Gastroesophageal sphincter (tissue), 4 donors: ENCODE data around the gene RNF10. TPM values are rescaled to one million over a fixed set of nuclear protein-coding genes. Genes with fewer than 3 reads are reported as not detected.

ENCODE experiments used
- ATAC-seq: fragments of 150-250 bp; one replicate; pipeline ENCODE4 v1.9.1; 2016; ENCODE audit warnings: mild to moderate bottlenecking, moderate library complexity
- H3K27ac ChIP-seq, 4 donors: fragments of 200-600 bp; sonication (generic) in 3 of 4; 1 replicate in 3 of 4; 2 replicates in 1 of 4; pipeline ENCODE4 v1.5.1; 2016 to 2019
- H3K27me3 ChIP-seq: fragments of 200-600 bp; sonication (generic); one replicate; pipeline ENCODE4 v1.5.1; 2019
- H3K36me3 ChIP-seq, 2 donors: fragments of 200-600 bp; sonication (generic); one replicate each; pipeline ENCODE4 v1.5.1; 2019; ENCODE audit warnings: control low read depth in 1 of 2
- H3K4me1 ChIP-seq, 3 donors: fragments of 200-600 bp; sonication (generic); 1 replicate in 2 of 3; 2 replicates in 1 of 3; pipeline ENCODE4 v1.5.1; 2016 to 2019; ENCODE audit warnings: control low read depth in 2 of 3
- H3K4me3 ChIP-seq, 2 donors: fragments of 200-600 bp; sonication (generic); one replicate each; pipeline ENCODE4 v1.5.1; 2019; ENCODE audit warnings: mild to moderate bottlenecking in 1 of 2, moderate library complexity in 1 of 2
- H3K9me3 ChIP-seq, 3 donors: fragments of 200-600 bp; sonication (generic); one replicate each; pipeline ENCODE4 v1.5.1; 2017 to 2019; ENCODE audit warnings: control low read depth in 2 of 3
- EP300 ChIP-seq: sonication (generic); formaldehyde crosslinking; IDR thresholded peaks from one replicate; pipeline ENCODE4 v1.6.1; 2017; ENCODE audit warnings: antibody characterized with exemption, mild to moderate bottlenecking
- POLR2A ChIP-seq, 2 donors: fragments of 450-650 bp; IDR thresholded peaks; one replicate each; pipeline ENCODE4 v1.6.1; 2017; ENCODE audit warnings: antibody characterized with exemption in 2 of 2, mild to moderate bottlenecking in 2 of 2, moderate library complexity in 1 of 2
- POLR2AphosphoS5 ChIP-seq: sonication (generic); formaldehyde crosslinking; IDR thresholded peaks from one replicate; pipeline ENCODE4 v1.6.1; 2017; ENCODE audit warnings: antibody characterized with exemption
- WGBS, 2 donors: methylation state at CpG; one replicate each; pipeline ENCODE4 v1.1.5; 2018; ENCODE audit warnings: low coverage in 1 of 2; 5-methylcytosine and 5-hydroxymethylcytosine counted together
- total RNA-seq, 4 donors: library from RNA; depleted of rRNA; stranded (reverse); fragments of >200 nt; gene quantifications; one replicate each; pipeline ENCODE4 v1.1.0, GENCODE V29; 2016
- TF ChIP-seq, protein P1 (sequence below), 4 experiments: fragments of 200-600 bp in 2 of 4; fragments of 450-650 bp in 2 of 4; sonication (generic) in 1 of 4; IDR thresholded peaks; one replicate each; pipeline ENCODE4 v1.5.1; 2017 to 2019; ENCODE audit warnings: antibody characterized with exemption in 4 of 4, mild to moderate bottlenecking in 2 of 4, moderate library complexity in 2 of 4

The RNF10 gene
- total RNA-seq, 4 donors from 2014 or later = 134 to 273 (median 161) TPM

DNA sequence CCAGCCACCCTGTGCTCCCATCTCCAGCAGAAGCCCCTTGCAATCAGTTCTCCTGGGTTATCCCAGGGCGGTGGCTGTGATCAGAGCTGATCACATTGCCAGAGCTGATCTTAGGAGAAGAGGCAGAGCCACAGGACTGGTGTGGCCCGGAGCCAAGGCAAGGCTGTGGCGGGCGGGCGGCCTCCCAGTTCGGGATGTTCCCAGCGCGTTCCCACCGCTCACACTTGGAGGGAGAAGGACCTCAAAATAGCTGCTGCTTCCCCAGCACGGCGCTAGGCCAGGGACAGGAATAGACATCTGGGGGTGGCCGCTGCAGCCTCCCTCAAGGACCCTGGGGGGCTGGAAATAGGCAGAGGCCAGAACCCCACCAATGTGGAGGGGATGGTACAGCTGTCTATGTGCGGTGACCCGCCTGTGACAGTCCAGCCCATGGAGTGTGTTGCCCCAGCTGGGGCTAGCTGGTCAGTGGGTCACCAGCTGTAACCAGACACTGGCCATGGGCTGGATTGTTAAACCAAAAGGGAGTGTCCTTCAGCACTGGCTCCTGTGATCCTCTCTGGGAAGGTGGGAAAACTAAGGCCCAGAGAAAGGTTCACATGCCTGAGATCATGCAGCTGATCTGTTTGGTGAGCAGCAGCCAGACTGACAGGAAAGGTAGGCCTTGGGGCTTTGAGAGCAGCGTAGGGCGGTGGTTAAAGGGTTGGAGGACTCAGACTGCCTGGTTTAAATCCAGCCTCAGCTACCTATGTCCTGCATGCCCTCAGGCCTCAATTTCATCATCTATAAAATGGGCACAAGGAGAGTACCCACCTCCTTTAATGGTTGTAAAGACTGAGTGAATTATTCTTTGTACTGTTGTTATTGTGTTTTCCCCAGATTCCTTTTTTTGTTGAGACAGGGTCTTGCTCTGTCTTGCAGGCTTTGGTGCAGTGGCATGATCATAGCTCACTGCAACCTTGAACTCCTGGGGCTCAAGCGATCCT, 55.1 kb downstream of the RNF10 start:
- peaks cover 0 to 11% (median 0%) of the 10 kb centered on the region in 3 donors for H3K4me1 ChIP-seq
- ATAC-seq = no peak
- H3K27ac ChIP-seq = peak overlapping the region in 1 of 4 donors; percentile 53
- H3K36me3 ChIP-seq = no peaks in the 10 kb centered on the region
- H3K27me3 ChIP-seq = no peaks in the 10 kb centered on the region
- TF ChIP-seq POLR2A (IDR thresholded peaks at IDR 0.05) = no peak
- no peak overlapping the region for H3K4me3 ChIP-seq
- no peaks in the 10 kb centered on the region for H3K9me3 ChIP-seq
- WGBS, 2 donors = 100% methylated on average over 2 of the region's 17 CpGs; no CpG with 5 or more reads in 1 of the 2 donors

DNA sequence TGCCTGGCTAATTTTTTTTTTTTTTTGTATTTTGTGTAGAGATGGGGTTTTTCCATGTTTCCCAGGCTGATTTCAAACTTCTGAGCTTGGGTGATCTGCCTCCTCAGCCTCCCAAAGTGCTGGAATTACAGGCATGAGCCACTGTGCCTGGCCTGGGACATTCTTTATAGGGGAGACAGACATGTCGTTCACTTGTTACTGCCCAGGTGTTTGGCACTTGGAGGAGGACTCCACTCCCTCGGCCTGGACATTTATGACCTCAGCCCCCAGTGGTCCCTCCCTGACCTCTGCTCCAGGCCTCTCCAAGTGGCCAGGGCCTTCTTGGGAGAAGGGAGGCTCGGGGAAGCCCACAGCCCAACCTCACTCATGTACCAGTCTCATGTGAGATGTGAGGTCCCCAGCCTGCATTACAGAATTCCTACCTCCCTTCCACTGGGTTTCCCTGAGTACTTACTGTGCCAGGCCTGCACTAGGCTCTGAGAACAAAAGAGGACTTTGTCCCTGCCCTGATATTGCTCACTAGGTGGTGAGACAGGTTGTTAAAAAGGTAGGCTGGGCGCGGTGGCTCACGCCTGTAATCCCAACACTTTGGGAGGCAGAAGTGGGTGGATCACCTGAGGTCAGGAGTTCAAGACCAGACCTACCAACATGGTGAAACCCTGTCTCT, 56.7 kb downstream of the RNF10 start:
- Histone ChIP-seq H3K27ac (no peak overlapping the region), H3K36me3 (no peaks in the 10 kb centered on the region), H3K4me3 (no peak overlapping the region), H3K9me3 (no peaks in the 10 kb centered on the region), H3K4me1 (peaks cover 0 to 4% (median 0%) of the 10 kb centered on the region in 3 donors), H3K27me3 (no peaks in the 10 kb centered on the region)
- 37 to 100% methylated on average over 2 to 3 of the region's 6 CpGs for WGBS, 2 donors
- ATAC-seq = no peak
- TF ChIP-seq EP300 = no peak

DNA sequence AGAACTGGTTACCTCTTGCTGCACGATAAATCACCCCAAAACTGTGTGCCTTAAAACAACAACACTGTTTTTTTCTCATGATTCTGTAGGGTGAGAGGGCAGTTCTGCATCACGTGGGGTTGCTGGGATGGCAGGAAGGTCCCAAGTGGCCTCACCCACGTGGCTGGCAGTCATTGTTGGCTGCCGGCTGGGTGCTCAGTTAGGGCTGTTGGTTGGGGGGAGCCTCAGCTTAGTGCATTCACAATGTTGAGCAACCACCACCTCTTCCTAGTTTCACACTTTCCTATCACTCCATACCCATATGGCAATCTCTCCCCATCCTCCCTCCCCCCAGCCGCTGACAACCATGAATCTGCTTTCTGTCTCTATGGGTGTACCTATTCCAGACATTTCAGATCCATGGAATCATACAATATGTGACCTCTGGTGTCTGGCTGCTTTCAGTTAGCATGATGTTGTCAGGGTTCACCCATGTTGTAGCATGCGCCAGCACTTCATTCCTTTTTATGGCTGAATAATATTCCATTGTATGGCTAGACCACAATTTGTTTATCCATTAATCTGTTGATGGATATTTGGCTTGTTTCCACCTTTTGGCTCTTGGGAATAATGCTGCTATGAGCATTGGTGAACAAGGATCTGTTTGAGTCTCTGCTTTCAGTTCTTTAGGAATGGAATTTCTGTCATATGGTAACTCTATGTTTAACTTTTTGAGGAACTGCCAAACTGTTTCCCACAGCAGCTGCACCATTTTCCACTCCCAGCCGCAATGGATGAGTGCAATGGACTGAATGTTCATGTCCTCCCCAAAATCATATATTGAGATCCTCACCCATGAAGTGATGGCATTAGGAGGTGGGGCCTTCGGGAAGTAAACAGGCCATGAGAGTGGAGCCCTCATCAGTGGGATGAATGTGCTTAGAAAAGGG, 58.2 kb downstream of the RNF10 start:
- Histone ChIP-seq H3K4me1 (peaks cover 0 to 4% (median 0%) of the 10 kb centered on the region in 3 donors), H3K36me3 (no peaks in the 10 kb centered on the region), H3K4me3 (no peak overlapping the region), H3K9me3 (no peaks in the 10 kb centered on the region), H3K27me3 (peaks cover 10% of the 10 kb centered on the region), H3K27ac (no peak overlapping the region)
- no peak for ATAC-seq
- WGBS, 2 donors = 56 to 72% methylated on average over 4 to 6 of the region's 8 CpGs
- TF ChIP-seq, protein P1, sequence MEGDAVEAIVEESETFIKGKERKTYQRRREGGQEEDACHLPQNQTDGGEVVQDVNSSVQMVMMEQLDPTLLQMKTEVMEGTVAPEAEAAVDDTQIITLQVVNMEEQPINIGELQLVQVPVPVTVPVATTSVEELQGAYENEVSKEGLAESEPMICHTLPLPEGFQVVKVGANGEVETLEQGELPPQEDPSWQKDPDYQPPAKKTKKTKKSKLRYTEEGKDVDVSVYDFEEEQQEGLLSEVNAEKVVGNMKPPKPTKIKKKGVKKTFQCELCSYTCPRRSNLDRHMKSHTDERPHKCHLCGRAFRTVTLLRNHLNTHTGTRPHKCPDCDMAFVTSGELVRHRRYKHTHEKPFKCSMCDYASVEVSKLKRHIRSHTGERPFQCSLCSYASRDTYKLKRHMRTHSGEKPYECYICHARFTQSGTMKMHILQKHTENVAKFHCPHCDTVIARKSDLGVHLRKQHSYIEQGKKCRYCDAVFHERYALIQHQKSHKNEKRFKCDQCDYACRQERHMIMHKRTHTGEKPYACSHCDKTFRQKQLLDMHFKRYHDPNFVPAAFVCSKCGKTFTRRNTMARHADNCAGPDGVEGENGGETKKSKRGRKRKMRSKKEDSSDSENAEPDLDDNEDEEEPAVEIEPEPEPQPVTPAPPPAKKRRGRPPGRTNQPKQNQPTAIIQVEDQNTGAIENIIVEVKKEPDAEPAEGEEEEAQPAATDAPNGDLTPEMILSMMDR (IDR thresholded peaks at IDR 0.05) = no peak
- no peak for TF ChIP-seq POLR2AphosphoS5
- no peak for TF ChIP-seq EP300
- no peak for TF ChIP-seq POLR2A (IDR thresholded peaks at IDR 0.05)

DNA sequence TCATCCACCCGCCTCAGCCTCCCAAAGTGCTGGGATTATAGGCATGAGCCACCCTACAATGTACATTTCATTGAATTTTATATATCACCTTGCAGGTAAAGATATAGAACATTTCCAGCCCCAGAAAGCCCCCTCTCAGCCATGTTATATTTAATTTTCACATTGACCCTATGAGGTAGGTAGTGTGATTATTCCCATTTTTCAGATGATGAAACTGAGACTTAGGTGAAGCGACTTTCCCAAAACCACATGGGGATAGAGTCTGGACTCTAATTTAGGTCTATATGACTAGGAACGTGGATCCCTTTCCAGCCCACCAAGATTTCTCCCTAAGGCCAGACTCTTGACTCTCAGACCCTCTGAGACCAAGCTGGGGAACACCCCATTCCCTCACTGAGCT, 62.7 kb downstream of the RNF10 start:
- no peak for ATAC-seq

DNA sequence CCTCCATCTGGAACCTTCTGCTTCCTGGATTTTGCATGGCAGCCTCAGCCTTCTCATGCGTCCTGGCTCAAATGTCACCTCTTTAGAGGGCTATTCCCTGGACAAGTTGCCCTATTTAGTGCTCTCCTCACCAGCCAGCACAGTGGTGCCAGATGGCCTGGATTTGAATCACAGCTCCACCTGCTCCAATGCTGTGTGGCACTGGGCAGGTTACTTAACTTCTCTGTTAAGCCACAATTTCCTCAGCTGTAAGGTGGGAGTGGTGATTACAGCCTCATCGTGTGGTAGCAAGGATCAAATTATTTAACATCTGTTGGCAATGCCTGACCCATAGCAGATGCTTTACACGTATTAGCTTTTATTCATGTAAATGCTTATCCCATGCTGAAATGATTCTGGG, 63.7 kb downstream of the RNF10 start:
- H3K27ac ChIP-seq = no peak overlapping the region
- peaks cover 27% of the 10 kb centered on the region for H3K27me3 ChIP-seq
- ATAC-seq = no peak
- no peaks in the 10 kb centered on the region for H3K9me3 ChIP-seq
- H3K4me3 ChIP-seq = no peak overlapping the region
- 47 to 70% methylated on average over 3 of the region's 3 CpGs for WGBS, 2 donors
- no peaks in the 10 kb centered on the region for H3K4me1 ChIP-seq
- no peak for TF ChIP-seq POLR2A (IDR thresholded peaks at IDR 0.05)
- H3K36me3 ChIP-seq = no peaks in the 10 kb centered on the region

More for the DNA sequence above, 62.7 kb downstream of the RNF10 start:
- no peaks in the 10 kb centered on the region for H3K4me1 ChIP-seq
- H3K4me3 ChIP-seq = no peak overlapping the region
- H3K36me3 ChIP-seq = no peaks in the 10 kb centered on the region
- H3K9me3 ChIP-seq = no peaks in the 10 kb centered on the region
- TF ChIP-seq, protein P1 (IDR thresholded peaks at IDR 0.05) = no peak
- TF ChIP-seq POLR2A (IDR thresholded peaks at IDR 0.05) (no peak), EP300 (no peak), POLR2AphosphoS5 (no peak)
- 78 to 80% methylated on average over 2 to 3 of the region's 3 CpGs for WGBS, 2 donors
- peaks cover 19% of the 10 kb centered on the region for H3K27me3 ChIP-seq
- H3K27ac ChIP-seq = no peak overlapping the region
